Subcutaneous adipose tissue (tissue), 4 donors: ENCODE data around the gene CNTNAP2. TPM values are rescaled to one million over a fixed set of nuclear protein-coding genes. Genes with fewer than 3 reads are reported as not detected.

Experiments
- total RNA-seq, 4 donors: library from RNA; depleted of rRNA; stranded (reverse); fragments of >200 nt; gene quantifications; one replicate each; pipeline ENCODE4 v1.1.0, GENCODE V29; 2016
- TF ChIP-seq, protein P1 (sequence below): fragments of 450-650 bp; IDR thresholded peaks from one replicate; pipeline ENCODE4 v1.5.1; 2016; ENCODE audit warnings: low read depth, mild to moderate bottlenecking, control low read depth, antibody characterized with exemption, moderate library complexity

Gene CNTNAP2
- total RNA-seq, 4 donors from 2014 or later = not detected

DNA sequence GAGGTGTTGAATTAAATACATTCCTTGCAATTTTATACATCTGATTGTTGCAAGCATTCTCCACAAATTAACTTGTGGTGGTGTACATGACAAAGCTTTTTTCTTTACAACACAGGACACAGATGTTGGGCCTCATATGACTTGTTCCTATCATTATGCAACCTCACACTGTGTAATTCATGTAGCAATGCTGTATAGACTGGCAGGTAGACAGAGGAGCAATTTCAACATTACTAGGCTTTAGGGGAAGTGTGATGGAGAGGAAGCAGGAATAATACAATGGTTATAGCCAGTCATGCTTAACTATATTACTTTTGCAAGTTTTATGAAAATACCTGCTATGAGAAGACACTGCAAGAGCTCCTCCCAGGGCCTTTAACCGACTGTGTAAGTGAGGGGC lies 832.1 kb downstream of the CNTNAP2 start:
- TF ChIP-seq, protein P1, sequence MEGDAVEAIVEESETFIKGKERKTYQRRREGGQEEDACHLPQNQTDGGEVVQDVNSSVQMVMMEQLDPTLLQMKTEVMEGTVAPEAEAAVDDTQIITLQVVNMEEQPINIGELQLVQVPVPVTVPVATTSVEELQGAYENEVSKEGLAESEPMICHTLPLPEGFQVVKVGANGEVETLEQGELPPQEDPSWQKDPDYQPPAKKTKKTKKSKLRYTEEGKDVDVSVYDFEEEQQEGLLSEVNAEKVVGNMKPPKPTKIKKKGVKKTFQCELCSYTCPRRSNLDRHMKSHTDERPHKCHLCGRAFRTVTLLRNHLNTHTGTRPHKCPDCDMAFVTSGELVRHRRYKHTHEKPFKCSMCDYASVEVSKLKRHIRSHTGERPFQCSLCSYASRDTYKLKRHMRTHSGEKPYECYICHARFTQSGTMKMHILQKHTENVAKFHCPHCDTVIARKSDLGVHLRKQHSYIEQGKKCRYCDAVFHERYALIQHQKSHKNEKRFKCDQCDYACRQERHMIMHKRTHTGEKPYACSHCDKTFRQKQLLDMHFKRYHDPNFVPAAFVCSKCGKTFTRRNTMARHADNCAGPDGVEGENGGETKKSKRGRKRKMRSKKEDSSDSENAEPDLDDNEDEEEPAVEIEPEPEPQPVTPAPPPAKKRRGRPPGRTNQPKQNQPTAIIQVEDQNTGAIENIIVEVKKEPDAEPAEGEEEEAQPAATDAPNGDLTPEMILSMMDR = no peak

DNA sequence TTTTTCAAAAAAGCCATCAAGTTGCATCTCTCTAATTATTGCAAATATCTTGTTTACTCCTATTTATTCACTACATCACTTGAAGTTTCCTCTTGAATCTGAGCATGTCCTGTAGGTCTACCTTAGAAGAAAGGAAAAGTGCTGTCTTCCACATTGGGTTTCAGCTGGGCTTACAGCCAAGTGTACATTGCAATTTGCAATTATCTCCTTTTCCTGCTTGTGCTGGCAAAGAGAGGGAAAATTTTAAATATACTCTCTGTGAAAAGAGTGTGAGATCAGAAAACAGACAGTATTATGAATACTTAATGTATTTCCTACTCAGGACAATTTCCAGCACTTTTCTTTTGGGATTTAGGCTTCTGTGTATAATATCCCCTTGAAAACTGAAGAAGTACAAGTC lies 839.7 kb downstream of the CNTNAP2 start:
- TF ChIP-seq, protein P1 = no peak

DNA sequence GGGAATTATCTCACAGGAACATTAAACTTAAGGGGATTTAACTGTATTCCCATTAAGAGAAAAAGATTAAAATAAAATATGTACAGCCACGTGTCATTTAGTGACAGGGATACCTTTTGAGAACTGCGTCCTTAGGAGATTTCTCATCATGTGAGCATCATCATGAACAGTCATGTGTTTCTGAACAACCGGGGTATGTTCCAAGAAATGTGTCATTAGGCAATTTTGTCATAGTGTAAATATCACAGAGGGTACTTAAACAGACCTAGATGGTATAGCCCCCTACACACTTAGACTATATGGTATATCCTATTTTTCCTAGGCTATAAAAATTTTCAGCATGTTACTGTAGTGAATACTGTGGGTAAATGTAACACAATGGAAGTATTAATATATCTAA lies 840.3 kb downstream of the CNTNAP2 start:
- TF ChIP-seq, protein P1 = no peak

DNA sequence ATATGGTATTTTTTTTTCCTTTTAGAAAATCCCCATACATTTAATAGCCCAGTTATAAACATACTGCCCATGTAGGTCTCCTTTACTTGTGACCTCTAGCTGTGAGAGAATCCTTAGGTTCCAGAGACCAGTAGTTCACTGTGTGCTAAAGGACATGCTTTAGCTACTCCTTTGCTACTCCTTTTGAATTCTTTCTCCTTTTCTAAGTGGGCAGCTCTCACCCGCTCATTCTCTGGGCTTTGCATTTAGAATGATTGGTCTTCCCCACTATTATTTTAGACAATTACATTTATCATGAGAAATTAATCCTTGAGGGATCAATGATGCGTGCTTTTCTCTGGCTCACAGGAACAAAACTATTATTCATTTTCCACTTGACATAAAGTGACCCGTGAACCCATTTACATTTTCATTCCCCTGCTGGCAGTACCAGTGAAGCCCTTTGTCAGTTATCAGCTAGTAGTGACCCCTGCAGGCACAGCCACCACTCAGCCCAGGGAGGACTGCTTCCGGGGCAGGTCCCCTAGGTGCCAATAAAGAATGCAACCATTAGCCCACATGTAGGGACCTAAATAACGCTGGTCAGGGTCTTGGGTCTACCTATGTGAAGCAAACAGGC lies 844.3 kb downstream of the CNTNAP2 start:
- TF ChIP-seq, protein P1 = no peak

DNA sequence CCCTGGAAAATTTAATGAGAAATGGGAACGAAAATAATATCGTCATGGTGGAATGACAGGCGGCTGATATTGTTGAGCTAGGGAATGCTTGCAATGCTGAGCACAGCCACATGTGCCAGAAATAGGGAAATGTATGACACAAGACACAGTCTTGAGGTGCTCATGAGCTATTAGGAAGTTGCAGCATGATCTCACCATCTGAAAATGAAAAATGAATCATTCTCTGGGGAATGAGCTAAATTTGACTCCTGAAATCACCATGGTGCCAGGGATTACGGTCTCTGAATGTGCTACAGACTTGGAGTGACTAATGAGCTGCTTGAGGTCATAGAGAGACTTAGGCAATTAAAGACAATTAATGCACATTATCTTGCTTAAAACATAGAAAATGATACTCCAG lies 845.0 kb downstream of the CNTNAP2 start:
- TF ChIP-seq, protein P1 = no peak

DNA sequence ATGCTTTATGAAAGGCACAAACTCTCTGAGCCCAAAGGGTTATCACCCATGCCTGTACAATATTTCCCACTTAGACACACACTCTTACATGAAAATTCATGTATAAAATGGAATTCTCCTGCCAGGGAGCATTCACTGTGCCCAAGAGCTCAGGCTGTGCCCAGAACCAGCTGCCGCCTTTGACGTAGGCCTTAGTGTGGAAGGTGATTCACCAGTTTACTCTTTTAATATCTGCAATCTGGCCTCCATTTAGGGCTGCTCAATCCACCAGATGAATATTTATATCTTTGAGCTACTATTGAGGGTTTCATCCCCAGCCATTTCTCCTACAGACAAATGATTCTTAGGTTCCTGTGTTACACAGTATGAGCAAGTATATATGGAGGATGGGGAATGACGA lies 849.7 kb downstream of the CNTNAP2 start:
- TF ChIP-seq, protein P1 = no peak

DNA sequence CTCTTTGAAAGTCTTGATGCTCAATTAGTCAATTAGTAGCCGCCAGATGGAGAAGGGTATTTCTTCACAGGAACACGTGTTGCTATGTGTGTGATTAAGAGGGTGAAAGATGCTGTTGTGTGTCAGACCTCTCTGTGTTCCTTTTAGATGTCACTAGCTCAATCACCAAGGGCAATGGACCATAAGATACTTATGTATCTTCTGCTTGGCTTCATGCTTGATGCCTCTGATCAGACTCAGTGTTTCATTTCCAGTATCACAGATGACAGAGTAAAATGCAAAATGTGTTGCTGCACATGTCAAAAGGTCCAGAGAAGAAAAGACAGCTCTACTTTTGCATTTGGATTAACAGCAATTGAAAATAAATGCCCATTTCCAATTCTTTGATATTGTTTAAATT lies 865.9 kb downstream of the CNTNAP2 start:
- TF ChIP-seq, protein P1 = no peak
